SK-N-SH (cell line): ENCODE measurements around the gene CFDP1. TPM values are rescaled to one million over a fixed set of nuclear protein-coding genes. Genes with fewer than 3 reads are reported as not detected.

Experiments used
- CTCF ChIA-PET: fragments of 300-600, 350-600 bp; formaldehyde crosslinking; extraction: SDS; loops from one replicate; lab custom pipeline; 2021; lab: Yijun Ruan, JAX
- POLR2A ChIA-PET: fragments of 350-600 bp; sonication (Branson Sonifier 250); formaldehyde crosslinking; extraction: SDS; loops from one replicate; lab custom pipeline; 2020; ENCODE audit warnings: antibody characterized with exemption, inconsistent platforms; lab: Yijun Ruan, JAX
- DNase-seq: peaks from one replicate; pipeline ENCODE4 v3.0.0; 2012
- H2AFZ ChIP-seq: fragments of 200-600 bp; sonication (generic); 2 replicates; pipeline ENCODE4 v1.8.1; 2016; ENCODE audit warnings: antibody characterized with exemption, mild to moderate bottlenecking, low read depth
- H3F3A ChIP-seq: fragments of 200-600 bp; sonication (generic); replicated peaks from 2 replicates; pipeline ENCODE3; 2016; ENCODE audit warnings: antibody characterized with exemption, mild to moderate bottlenecking; ENCODE audit not compliant: insufficient read depth
- H3K27ac ChIP-seq, 2 experiments: fragments of 200-500 bp in 1 of 2; fragments of 200-600 bp in 1 of 2; sonication (Bioruptor generic) in 1 of 2; sonication (generic), shearing (Covaris generic) in 1 of 2; 2 replicates each; pipeline versions ENCODE4 v1.5.1 to v1.6.1; 2014 to 2016; ENCODE audit warnings: low read depth in 2 of 2, inconsistent platforms in 1 of 2, low read length in 1 of 2, mild to moderate bottlenecking in 1 of 2, mixed read lengths in 1 of 2
- H3K27me3 ChIP-seq: fragments of 200-600 bp; sonication (generic), shearing (Covaris generic); 2 replicates; pipeline ENCODE4 v1.6.1; 2016; ENCODE audit warnings: mixed run types; ENCODE audit not compliant: insufficient read depth
- H3K36me3 ChIP-seq, 2 experiments: fragments of 200-500 bp in 1 of 2; fragments of 200-600 bp in 1 of 2; sonication (Bioruptor generic) in 1 of 2; sonication (generic) in 1 of 2; replicated peaks in 1 of 2; 2 replicates each; pipeline versions ENCODE3 to v1.5.1; 2014 to 2016; ENCODE audit warnings: low read length in 1 of 2, mild to moderate bottlenecking in 1 of 2; ENCODE audit not compliant: insufficient read depth in 2 of 2, control insufficient read depth in 1 of 2
- H3K4me1 ChIP-seq, 2 experiments: fragments of 200-500 bp in 1 of 2; fragments of 200-600 bp in 1 of 2; sonication (Bioruptor generic) in 1 of 2; sonication (generic), shearing (Covaris generic) in 1 of 2; 2 replicates each; pipeline versions ENCODE4 v1.5.1 to v1.6.1; 2014 to 2016; ENCODE audit warnings: low read depth in 1 of 2, low read length in 1 of 2, mixed run types in 1 of 2; ENCODE audit not compliant: insufficient read depth in 2 of 2, control insufficient read depth in 1 of 2
- H3K4me2 ChIP-seq: fragments of 200-600 bp; sonication (generic), shearing (Covaris generic); 2 replicates; pipeline ENCODE4 v1.6.1; 2017; ENCODE audit warnings: mixed run types
- H3K4me3 ChIP-seq, 2 experiments: fragments of 200-500 bp in 1 of 2; fragments of 200-600 bp in 1 of 2; sonication (Bioruptor generic) in 1 of 2; sonication (generic), shearing (Covaris generic) in 1 of 2; 2 replicates each; pipeline versions ENCODE4 v1.5.1 to v1.8.1; 2014 to 2016; ENCODE audit warnings: low read depth in 2 of 2, inconsistent platforms in 1 of 2, low read length in 1 of 2, mild to moderate bottlenecking in 1 of 2, mixed read lengths in 1 of 2, moderate library complexity in 1 of 2
- H3K79me2 ChIP-seq: fragments of 200-600 bp; sonication (generic); 2 replicates; pipeline ENCODE4 v1.8.1; 2017; ENCODE audit warnings: mild to moderate bottlenecking; ENCODE audit not compliant: insufficient read depth
- H3K9ac ChIP-seq: fragments of 200-600 bp; sonication (generic); 2 replicates; pipeline ENCODE4 v1.6.1; 2017; ENCODE audit warnings: mixed run types
- H3K9me2 ChIP-seq: fragments of 200-600 bp; sonication (generic); 2 replicates; pipeline ENCODE4 v1.6.1; 2017; ENCODE audit warnings: mixed run types
- H3K9me3 ChIP-seq: fragments of 200-600 bp; sonication (generic); 2 replicates; pipeline ENCODE4 v1.6.1; 2017; ENCODE audit warnings: mixed run types, mild to moderate bottlenecking, moderate library complexity
- H4K20me1 ChIP-seq: fragments of 200-600 bp; sonication (generic); 2 replicates; pipeline ENCODE4 v1.6.1; 2017; ENCODE audit warnings: mild to moderate bottlenecking, mixed run types; ENCODE audit not compliant: insufficient read depth
- EP300 ChIP-seq, 2 experiments: IDR thresholded peaks; 2 replicates each; pipeline versions ENCODE4 v1.4.0 to v1.6.1; 2012; ENCODE audit warnings: borderline replicate concordance in 1 of 2, low read depth in 1 of 2, low read length in 1 of 2
- EZH2phosphoT487 ChIP-seq: fragments of 200-600 bp; sonication (generic); IDR thresholded peaks from 2 replicates; pipeline ENCODE4 v1.6.1; 2017; ENCODE audit warnings: low read depth, mixed run types, mild to moderate bottlenecking, antibody characterized with exemption, moderate library complexity, borderline replicate concordance
- FOSL2 ChIP-seq: IDR thresholded peaks from 2 replicates; pipeline ENCODE4 v1.4.0; 2012; ENCODE audit warnings: low read depth, mild to moderate bottlenecking, moderate library complexity, borderline replicate concordance
- FOXJ3 ChIP-seq: sonication (generic); formaldehyde crosslinking; IDR thresholded peaks from 2 replicates; pipeline ENCODE4 v1.5.1; 2020; ENCODE audit warnings: mild to moderate bottlenecking, missing genetic modification reagents
- FOXM1 ChIP-seq: IDR thresholded peaks from 2 replicates; pipeline ENCODE4 v1.4.0; 2012; ENCODE audit warnings: low read depth, mild to moderate bottlenecking
- GABPA ChIP-seq: IDR thresholded peaks from 2 replicates; pipeline ENCODE4 v1.4.0; 2012; ENCODE audit warnings: low read depth, mild to moderate bottlenecking
- GATA2 ChIP-seq: sonication (generic); formaldehyde crosslinking; IDR thresholded peaks from 2 replicates; pipeline ENCODE4 v1.5.0; 2020; ENCODE audit warnings: mild to moderate bottlenecking, missing genetic modification reagents
- JUND ChIP-seq: IDR thresholded peaks from 2 replicates; pipeline ENCODE4 v1.4.0; 2012
- NFIC ChIP-seq: IDR thresholded peaks from 2 replicates; pipeline ENCODE4 v1.4.0; 2012; ENCODE audit warnings: borderline replicate concordance
- RCOR1 ChIP-seq: fragments of 150-350 bp; IDR thresholded peaks from 2 replicates; pipeline ENCODE4 v1.6.1; 2017; ENCODE audit warnings: antibody characterized with exemption, low read length
- REST ChIP-seq: IDR thresholded peaks from 2 replicates; pipeline ENCODE4 v1.6.1; 2012; ENCODE audit warnings: mild to moderate bottlenecking, low read depth, low read length, moderate library complexity
- RXRA ChIP-seq: IDR thresholded peaks from 2 replicates; pipeline ENCODE4 v1.4.0; 2012; ENCODE audit warnings: low read depth, mild to moderate bottlenecking, borderline replicate concordance
- SIN3A ChIP-seq: IDR thresholded peaks from 2 replicates; pipeline ENCODE4 v1.6.1; 2012; ENCODE audit warnings: low read depth, mild to moderate bottlenecking, low read length, moderate library complexity, borderline replicate concordance
- SMC3 ChIP-seq: IDR thresholded peaks from 2 replicates; pipeline ENCODE4 v1.6.1; 2012; ENCODE audit warnings: low read depth, low read length, improper control_type of control experiment
- TAF1 ChIP-seq: IDR thresholded peaks from 2 replicates; pipeline ENCODE4 v1.6.1; 2012; ENCODE audit warnings: low read depth, mild to moderate bottlenecking, low read length, moderate library complexity, borderline replicate concordance
- TCF12 ChIP-seq: IDR thresholded peaks from 2 replicates; pipeline ENCODE4 v1.4.0; 2012
- TEAD4 ChIP-seq: IDR thresholded peaks from 2 replicates; pipeline ENCODE4 v1.4.0; 2012; ENCODE audit warnings: mild to moderate bottlenecking, borderline replicate concordance; ENCODE audit not compliant: insufficient read depth
- USF2 ChIP-seq: fragments of 150-350 bp; IDR thresholded peaks from 2 replicates; pipeline ENCODE4 v1.6.1; 2017; ENCODE audit warnings: antibody characterized with exemption, low read length, low read depth, borderline replicate concordance
- WGBS: methylation state at CpG from one replicate; pipeline ENCODE4 v1.1.6; 2017; ENCODE audit warnings: low lambda C conversion rate; 5-methylcytosine and 5-hydroxymethylcytosine counted together
- polyA plus RNA-seq, 3 experiments: library from polyadenylated mRNA; depleted of rRNA; stranded (reverse); fragments of >200 nt; gene quantifications; 2 replicates each; pipeline ENCODE4 v1.2.3, GENCODE V29; 2012
- TF ChIP-seq, protein P1 (sequence below): IDR thresholded peaks from 2 replicates; pipeline ENCODE4; 2012

Gene CFDP1
- polyA plus RNA-seq, 1 of the 3 experiments (the other 2 are of a cell fraction) = 46.0 TPM

- H3K4me3 ChIP-seq = no peak overlapping the region
- POLR2A ChIA-PET = no interaction called here
- WGBS = 97% methylated on average over 2 of the region's 2 CpGs
- no peaks in the 10 kb centered on the region for H3K27me3 ChIP-seq
- H3K4me1 ChIP-seq = no peaks in the 10 kb centered on the region
- peaks cover 21 to 27% of the 10 kb centered on the region in 2 experiments for H3K36me3 ChIP-seq
- no peak overlapping the region for H3K27ac ChIP-seq
- TF ChIP-seq JUND = no peak
- TF ChIP-seq, protein P1, sequence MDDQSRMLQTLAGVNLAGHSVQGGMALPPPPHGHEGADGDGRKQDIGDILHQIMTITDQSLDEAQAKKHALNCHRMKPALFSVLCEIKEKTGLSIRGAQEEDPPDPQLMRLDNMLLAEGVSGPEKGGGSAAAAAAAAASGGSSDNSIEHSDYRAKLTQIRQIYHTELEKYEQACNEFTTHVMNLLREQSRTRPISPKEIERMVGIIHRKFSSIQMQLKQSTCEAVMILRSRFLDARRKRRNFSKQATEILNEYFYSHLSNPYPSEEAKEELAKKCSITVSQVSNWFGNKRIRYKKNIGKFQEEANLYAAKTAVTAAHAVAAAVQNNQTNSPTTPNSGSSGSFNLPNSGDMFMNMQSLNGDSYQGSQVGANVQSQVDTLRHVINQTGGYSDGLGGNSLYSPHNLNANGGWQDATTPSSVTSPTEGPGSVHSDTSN = no peak
- TF ChIP-seq SIN3A = no peak
- TF ChIP-seq FOXJ3 (CRISPR knock-in tag) = no peak
- TF ChIP-seq TEAD4 = no peak
- TF ChIP-seq REST = no peak
- TF ChIP-seq FOXM1 = no peak
- TF ChIP-seq FOSL2 = no peak
- TF ChIP-seq TCF12 = no peak
- TF ChIP-seq SMC3 = no peak
- TF ChIP-seq TAF1 = no peak
- no peak for TF ChIP-seq EP300 (IDR thresholded peaks at IDR 0.05; ENCODE audit: borderline replicate concordance in 1 of 2, low read depth in 1 of 2, low read length in 1 of 2)
- no peak for TF ChIP-seq EZH2phosphoT487
- TF ChIP-seq USF2 = no peak
- no peak for TF ChIP-seq NFIC
- TF ChIP-seq RXRA = no peak
- no peak for TF ChIP-seq GABPA
- TF ChIP-seq GATA2 (CRISPR knock-in tag) = no peak
- TF ChIP-seq RCOR1 = no peak
- TF ChIP-seq, all 33 proteins: peak for 0
- CTCF ChIA-PET = interaction anchor here (2.1 kb wide), 1 partner anchor 10 kb away, joined by 7 read pairs; no protein-coding TSS in a partner anchor
- peaks cover 46% of the 10 kb centered on the region for H3K79me2 ChIP-seq
- no peaks in the 10 kb centered on the region for H4K20me1 ChIP-seq
- no peaks in the 10 kb centered on the region for H3K9me2 ChIP-seq
- no peak for DNase-seq
- no peaks in the 10 kb centered on the region for H3K9me3 ChIP-seq
- H3K9ac ChIP-seq = no peak overlapping the region
- H2AFZ ChIP-seq = no peak overlapping the region
- H3K4me2 ChIP-seq = no peak overlapping the region
- H3F3A ChIP-seq = peaks cover 3% of the 10 kb centered on the region
Measured at GRCh38 chr16:75413951-75414350, 19.4 kb downstream of the CFDP1 start.
